ENCODE data around the gene APBA2.
"Not testable (repeated sequence)": the region's sequence is repeated elsewhere in the genome, so short reads cannot be mapped to it uniquely, and the experiment has no call there.

Gene APBA2

GRCh38 chr15:29167122-29167521 is 281.3 kb downstream of the APBA2 start:
- DNase-seq (ENCODE audit: low spot score) = not testable (repeated sequence)

Data from iPS-NIHi11 (cell line).